Gastroesophageal sphincter (tissue), 4 donors: Measurements from ENCODE around the gene PREX1. TPM values are rescaled to one million over a fixed set of nuclear protein-coding genes. Genes with fewer than 3 reads are reported as not detected.

Experiments
- ATAC-seq: fragments of 150-250 bp; one replicate; pipeline ENCODE4 v1.9.1; 2016; ENCODE audit warnings: mild to moderate bottlenecking, moderate library complexity
- H3K27ac ChIP-seq, 4 donors: fragments of 200-600 bp; sonication (generic) in 3 of 4; 1 replicate in 3 of 4; 2 replicates in 1 of 4; pipeline ENCODE4 v1.5.1; 2016 to 2019
- H3K27me3 ChIP-seq: fragments of 200-600 bp; sonication (generic); one replicate; pipeline ENCODE4 v1.5.1; 2019
- H3K36me3 ChIP-seq, 2 donors: fragments of 200-600 bp; sonication (generic); one replicate each; pipeline ENCODE4 v1.5.1; 2019; ENCODE audit warnings: control low read depth in 1 of 2
- H3K4me1 ChIP-seq, 3 donors: fragments of 200-600 bp; sonication (generic); 1 replicate in 2 of 3; 2 replicates in 1 of 3; pipeline ENCODE4 v1.5.1; 2016 to 2019; ENCODE audit warnings: control low read depth in 2 of 3
- H3K4me3 ChIP-seq, 2 donors: fragments of 200-600 bp; sonication (generic); one replicate each; pipeline ENCODE4 v1.5.1; 2019; ENCODE audit warnings: mild to moderate bottlenecking in 1 of 2, moderate library complexity in 1 of 2
- H3K9me3 ChIP-seq, 3 donors: fragments of 200-600 bp; sonication (generic); one replicate each; pipeline ENCODE4 v1.5.1; 2017 to 2019; ENCODE audit warnings: control low read depth in 2 of 3
- EP300 ChIP-seq: sonication (generic); formaldehyde crosslinking; IDR thresholded peaks from one replicate; pipeline ENCODE4 v1.6.1; 2017; ENCODE audit warnings: antibody characterized with exemption, mild to moderate bottlenecking
- POLR2A ChIP-seq, 2 donors: fragments of 450-650 bp; IDR thresholded peaks; one replicate each; pipeline ENCODE4 v1.6.1; 2017; ENCODE audit warnings: antibody characterized with exemption in 2 of 2, mild to moderate bottlenecking in 2 of 2, moderate library complexity in 1 of 2
- POLR2AphosphoS5 ChIP-seq: sonication (generic); formaldehyde crosslinking; IDR thresholded peaks from one replicate; pipeline ENCODE4 v1.6.1; 2017; ENCODE audit warnings: antibody characterized with exemption
- WGBS, 2 donors: methylation state at CpG; one replicate each; pipeline ENCODE4 v1.1.5; 2018; ENCODE audit warnings: low coverage in 1 of 2; 5-methylcytosine and 5-hydroxymethylcytosine counted together
- total RNA-seq, 4 donors: library from RNA; depleted of rRNA; stranded (reverse); fragments of >200 nt; gene quantifications; one replicate each; pipeline ENCODE4 v1.1.0, GENCODE V29; 2016
- TF ChIP-seq, protein P1 (sequence below), 4 experiments: fragments of 200-600 bp in 2 of 4; fragments of 450-650 bp in 2 of 4; sonication (generic) in 1 of 4; IDR thresholded peaks; one replicate each; pipeline ENCODE4 v1.5.1; 2017 to 2019; ENCODE audit warnings: antibody characterized with exemption in 4 of 4, mild to moderate bottlenecking in 2 of 4, moderate library complexity in 2 of 4

Gene PREX1
- total RNA-seq, 4 donors from 2014 or later, result 16.3 to 35.7 (median 20.0) TPM

DNA sequence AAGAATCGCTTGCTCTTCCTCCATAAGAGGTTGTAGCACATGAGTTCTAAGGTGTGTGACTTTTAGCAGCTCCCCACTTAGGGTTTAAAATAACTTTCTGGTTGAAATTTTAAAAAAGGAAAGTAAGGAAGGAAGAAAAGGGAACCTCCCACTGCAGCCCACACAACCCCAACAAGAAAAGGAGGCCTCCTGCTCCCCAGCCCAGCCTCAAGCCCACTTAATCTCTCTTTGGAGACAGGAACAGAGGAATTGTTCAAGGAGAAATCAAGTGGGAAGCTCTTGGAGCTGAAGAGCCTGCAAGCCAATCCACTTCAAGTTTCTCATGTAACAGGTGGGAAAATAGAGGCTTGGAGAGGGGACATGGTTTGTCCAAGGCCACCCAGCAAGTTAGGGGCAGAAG lies 39.1 kb upstream of the PREX1 start:
- WGBS, 2 donors, result 50% methylated on average over 1 of the region's 1 CpG; no CpG with 5 or more reads in 1 of the 2 donors
- H3K27ac ChIP-seq, result no peak overlapping the region
- no peaks in the 10 kb centered on the region for H3K27me3 ChIP-seq
- no peaks in the 10 kb centered on the region for H3K36me3 ChIP-seq
- peaks cover 0 to 10% (median 0%) of the 10 kb centered on the region in 3 donors for H3K4me1 ChIP-seq
- TF ChIP-seq EP300, result no peak
- TF ChIP-seq POLR2A (IDR thresholded peaks at IDR 0.05), result no peak
- TF ChIP-seq POLR2AphosphoS5, result no peak
- TF ChIP-seq, protein P1, sequence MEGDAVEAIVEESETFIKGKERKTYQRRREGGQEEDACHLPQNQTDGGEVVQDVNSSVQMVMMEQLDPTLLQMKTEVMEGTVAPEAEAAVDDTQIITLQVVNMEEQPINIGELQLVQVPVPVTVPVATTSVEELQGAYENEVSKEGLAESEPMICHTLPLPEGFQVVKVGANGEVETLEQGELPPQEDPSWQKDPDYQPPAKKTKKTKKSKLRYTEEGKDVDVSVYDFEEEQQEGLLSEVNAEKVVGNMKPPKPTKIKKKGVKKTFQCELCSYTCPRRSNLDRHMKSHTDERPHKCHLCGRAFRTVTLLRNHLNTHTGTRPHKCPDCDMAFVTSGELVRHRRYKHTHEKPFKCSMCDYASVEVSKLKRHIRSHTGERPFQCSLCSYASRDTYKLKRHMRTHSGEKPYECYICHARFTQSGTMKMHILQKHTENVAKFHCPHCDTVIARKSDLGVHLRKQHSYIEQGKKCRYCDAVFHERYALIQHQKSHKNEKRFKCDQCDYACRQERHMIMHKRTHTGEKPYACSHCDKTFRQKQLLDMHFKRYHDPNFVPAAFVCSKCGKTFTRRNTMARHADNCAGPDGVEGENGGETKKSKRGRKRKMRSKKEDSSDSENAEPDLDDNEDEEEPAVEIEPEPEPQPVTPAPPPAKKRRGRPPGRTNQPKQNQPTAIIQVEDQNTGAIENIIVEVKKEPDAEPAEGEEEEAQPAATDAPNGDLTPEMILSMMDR (IDR thresholded peaks at IDR 0.05), result no peak
- ATAC-seq, result no peak
- H3K9me3 ChIP-seq, result no peaks in the 10 kb centered on the region
- H3K4me3 ChIP-seq, result no peak overlapping the region

DNA sequence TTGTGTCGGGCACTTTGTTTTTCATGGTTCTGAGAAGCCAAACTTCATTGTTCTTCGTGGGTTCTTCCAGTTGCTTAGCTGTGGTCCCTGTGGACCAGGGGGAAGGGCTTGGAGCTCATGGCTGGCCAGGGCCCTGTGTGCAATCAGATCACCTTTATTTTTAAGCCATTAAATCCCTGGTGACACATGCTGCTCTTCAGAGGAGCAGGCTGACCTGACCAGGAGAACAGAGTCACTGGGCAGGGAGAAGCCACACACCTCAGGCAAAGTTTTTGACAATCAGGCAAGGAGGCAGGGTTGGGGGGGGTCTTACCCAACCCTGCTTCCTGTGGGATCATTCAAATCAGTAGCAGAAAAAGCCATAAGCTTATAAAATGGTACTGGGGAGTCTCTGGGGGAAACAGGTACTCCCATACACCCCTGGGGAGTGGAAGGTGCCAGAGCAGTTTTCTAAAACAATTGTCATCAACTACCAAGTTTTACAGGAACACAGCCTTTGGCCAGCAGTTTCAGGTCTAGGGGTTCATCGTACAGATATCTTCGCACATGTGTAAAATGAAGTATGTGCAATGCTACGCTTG lies 37.0 kb upstream of the PREX1 start:
- no peak for ATAC-seq
- 59 to 73% methylated on average over 4 to 5 of the region's 5 CpGs for WGBS, 2 donors
- H3K36me3 ChIP-seq, result no peaks in the 10 kb centered on the region
- TF ChIP-seq POLR2AphosphoS5 (no peak), POLR2A (IDR thresholded peaks at IDR 0.05) (no peak), EP300 (no peak)
- TF ChIP-seq, protein P1 (IDR thresholded peaks at IDR 0.05), result no peak
- H3K4me1 ChIP-seq, result peaks cover 0 to 10% (median 0%) of the 10 kb centered on the region in 3 donors
- H3K9me3 ChIP-seq, result no peaks in the 10 kb centered on the region
- no peaks in the 10 kb centered on the region for H3K27me3 ChIP-seq
- H3K4me3 ChIP-seq, result no peak overlapping the region
- H3K27ac ChIP-seq, result no peak overlapping the region

DNA sequence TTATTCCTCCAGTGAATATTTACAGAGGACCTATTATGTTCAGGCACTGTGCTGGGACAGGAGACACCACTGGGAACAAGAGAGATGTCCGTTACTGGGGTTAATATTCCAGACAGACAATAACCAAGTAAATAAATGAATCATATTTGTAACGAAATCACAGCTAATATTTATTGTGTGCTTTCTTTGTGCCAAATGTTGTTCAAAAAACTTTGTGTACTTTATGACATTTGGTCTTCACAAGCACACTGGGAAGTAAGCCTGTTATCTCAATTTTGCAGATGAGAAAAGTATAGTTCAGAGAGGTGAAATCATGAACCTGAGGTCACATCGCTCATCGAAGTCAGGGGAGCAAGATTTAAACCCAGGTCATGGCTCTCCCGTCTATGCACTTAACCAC lies 36.5 kb upstream of the PREX1 start:
- peaks cover 0 to 10% (median 0%) of the 10 kb centered on the region in 3 donors for H3K4me1 ChIP-seq
- no peaks in the 10 kb centered on the region for H3K9me3 ChIP-seq
- ATAC-seq, result no peak
- TF ChIP-seq POLR2AphosphoS5 (no peak), EP300 (no peak), POLR2A (IDR thresholded peaks at IDR 0.05) (no peak)
- TF ChIP-seq, protein P1 (IDR thresholded peaks at IDR 0.05), result no peak
- 58 to 66% methylated on average over 5 of the region's 5 CpGs for WGBS, 2 donors
- H3K27me3 ChIP-seq, result no peaks in the 10 kb centered on the region
- H3K36me3 ChIP-seq, result no peaks in the 10 kb centered on the region
- H3K27ac ChIP-seq, result no peak overlapping the region
- no peak overlapping the region for H3K4me3 ChIP-seq

DNA sequence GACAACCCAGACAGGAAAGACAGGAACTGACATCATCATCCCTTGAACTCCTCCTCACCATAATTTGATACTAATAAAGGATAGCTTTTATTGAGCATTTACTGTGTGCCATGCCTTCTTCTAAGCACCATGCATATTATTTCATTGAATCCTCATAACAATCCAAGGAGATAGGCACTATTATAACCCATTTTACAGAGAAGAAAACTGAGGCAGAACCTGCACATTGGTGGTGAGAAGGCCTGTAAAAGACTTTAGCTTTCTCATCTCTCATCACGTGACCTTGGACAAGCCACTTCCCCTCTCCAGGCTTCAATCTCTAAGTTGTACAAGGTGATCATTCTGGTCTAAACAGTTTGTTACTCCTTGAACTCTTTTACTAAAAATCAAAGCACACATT lies 34.5 kb upstream of the PREX1 start:
- Histone ChIP-seq H3K9me3 (no peaks in the 10 kb centered on the region), H3K4me3 (no peak overlapping the region), H3K4me1 (peaks cover 0 to 10% (median 0%) of the 10 kb centered on the region in 3 donors), H3K36me3 (no peaks in the 10 kb centered on the region), H3K27ac (no peak overlapping the region), H3K27me3 (no peaks in the 10 kb centered on the region)
- 90 to 91% methylated on average over 1 of the region's 1 CpG for WGBS, 2 donors
- no peak for ATAC-seq
- TF ChIP-seq, protein P1 (IDR thresholded peaks at IDR 0.05), result no peak
- TF ChIP-seq POLR2AphosphoS5, result no peak
- TF ChIP-seq POLR2A (IDR thresholded peaks at IDR 0.05), result no peak
- TF ChIP-seq EP300, result no peak

DNA sequence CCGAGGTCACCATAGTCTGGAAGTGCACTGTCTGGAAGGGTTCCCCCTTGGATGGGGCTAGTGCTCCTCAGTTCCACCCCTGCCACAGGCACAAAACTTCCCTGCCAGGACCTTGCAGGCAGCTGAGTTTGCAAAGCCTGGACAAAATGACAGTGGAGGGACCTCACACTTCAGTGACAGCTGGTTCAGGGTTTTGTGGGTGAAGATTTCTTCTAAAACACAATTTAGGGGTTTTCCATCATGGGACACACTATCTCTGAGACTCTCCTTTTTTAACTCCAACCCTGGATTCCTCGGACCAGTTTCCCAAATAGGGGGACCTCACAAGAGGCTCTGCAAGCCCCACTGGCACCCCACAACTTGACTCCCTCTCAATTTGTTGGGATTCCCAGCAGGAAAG lies 33.6 kb upstream of the PREX1 start:
- no peak for ATAC-seq
- H3K4me3 ChIP-seq, result no peak overlapping the region
- no peak overlapping the region for H3K27ac ChIP-seq
- H3K27me3 ChIP-seq, result no peaks in the 10 kb centered on the region
- WGBS, 2 donors, result 80% methylated on average over 2 of the region's 2 CpGs; no CpG with 5 or more reads in 1 of the 2 donors
- H3K9me3 ChIP-seq, result no peaks in the 10 kb centered on the region
- peaks cover 0 to 10% (median 0%) of the 10 kb centered on the region in 3 donors for H3K4me1 ChIP-seq
- TF ChIP-seq POLR2AphosphoS5 (no peak), EP300 (no peak), POLR2A (IDR thresholded peaks at IDR 0.05) (no peak)
- TF ChIP-seq, protein P1 (IDR thresholded peaks at IDR 0.05), result no peak
- no peaks in the 10 kb centered on the region for H3K36me3 ChIP-seq
